IPS-15b (cell line): ENCODE results near the gene GP1BB.

Experiments used
- H3K27me3 ChIP-seq: one replicate; pipeline ENCODE4 v1.6.1; 2013; ENCODE audit warnings: low read length; ENCODE audit not compliant: control insufficient read depth, insufficient read depth
- H3K36me3 ChIP-seq: one replicate; pipeline ENCODE4 v1.6.1; 2013; ENCODE audit warnings: low read length; ENCODE audit not compliant: control insufficient read depth, insufficient read depth
- H3K4me1 ChIP-seq: one replicate; pipeline ENCODE4 v1.6.1; 2013; ENCODE audit warnings: mild to moderate bottlenecking, low read length; ENCODE audit not compliant: control insufficient read depth, insufficient read depth
- H3K4me3 ChIP-seq: one replicate; pipeline ENCODE4 v1.5.1; 2013; ENCODE audit warnings: low read depth, low read length
- H3K9ac ChIP-seq: one replicate; pipeline ENCODE4 v1.6.1; 2013; ENCODE audit warnings: low read depth, mild to moderate bottlenecking, low read length
- H3K9me3 ChIP-seq: one replicate; pipeline ENCODE4 v1.6.1; 2013; ENCODE audit warnings: mild to moderate bottlenecking, low read length; ENCODE audit not compliant: control insufficient read depth, insufficient read depth

The GP1BB gene

GRCh38 chr22:19766240-19766510 lies 42.8 kb downstream of the GP1BB start:
- Histone ChIP-seq H3K9ac (no peak overlapping the region), H3K4me3 (no peak overlapping the region)

GRCh38 chr22:19766511-19767426 lies 43.4 kb downstream of the GP1BB start:
- H3K9me3 ChIP-seq, result no peaks in the 10 kb centered on the region
- peaks cover 2% of the 10 kb centered on the region for H3K36me3 ChIP-seq
- no peak overlapping the region for H3K9ac ChIP-seq
- peaks cover 85% of the 10 kb centered on the region for H3K27me3 ChIP-seq
- H3K4me3 ChIP-seq, result peak overlapping the region; percentile 18
- H3K4me1 ChIP-seq, result peaks cover 5% of the 10 kb centered on the region

More at GRCh38 chr22:19766240-19766510, 42.8 kb downstream of the GP1BB start:
- H3K9me3 ChIP-seq, result no peaks in the 10 kb centered on the region
- H3K4me1 ChIP-seq, result peaks cover 5% of the 10 kb centered on the region
- peaks cover 2% of the 10 kb centered on the region for H3K36me3 ChIP-seq
- peaks cover 90% of the 10 kb centered on the region for H3K27me3 ChIP-seq

GRCh38 chr22:19767427-19768341 lies 44.3 kb downstream of the GP1BB start:
- Histone ChIP-seq H3K36me3 (peaks cover 2% of the 10 kb centered on the region), H3K9ac (no peak overlapping the region), H3K27me3 (peaks cover 76% of the 10 kb centered on the region), H3K4me3 (peak overlapping the region; percentile 35), H3K9me3 (no peaks in the 10 kb centered on the region), H3K4me1 (peaks cover 5% of the 10 kb centered on the region)

GRCh38 chr22:19769393-19769715 lies 46.0 kb downstream of the GP1BB start:
- Histone ChIP-seq H3K36me3 (peaks cover 4% of the 10 kb centered on the region), H3K9me3 (no peaks in the 10 kb centered on the region), H3K27me3 (peaks cover 59% of the 10 kb centered on the region), H3K9ac (no peak overlapping the region), H3K4me3 (no peak overlapping the region), H3K4me1 (peaks cover 5% of the 10 kb centered on the region)

- Histone ChIP-seq H3K27me3 (peaks cover 47% of the 10 kb centered on the region), H3K9ac (no peak overlapping the region), H3K4me1 (no peaks in the 10 kb centered on the region), H3K36me3 (peaks cover 2% of the 10 kb centered on the region), H3K9me3 (no peaks in the 10 kb centered on the region), H3K4me3 (no peak overlapping the region)
Measured at GRCh38 chr22:19770349-19771220, 47.2 kb downstream of the GP1BB start.

GRCh38 chr22:19772422-19772672 lies 49.0 kb downstream of the GP1BB start:
- H3K9me3 ChIP-seq, result no peaks in the 10 kb centered on the region
- H3K27me3 ChIP-seq, result peaks cover 31% of the 10 kb centered on the region
- H3K4me3 ChIP-seq, result no peak overlapping the region
- H3K36me3 ChIP-seq, result peaks cover 2% of the 10 kb centered on the region
- no peaks in the 10 kb centered on the region for H3K4me1 ChIP-seq
- no peak overlapping the region for H3K9ac ChIP-seq

- H3K36me3 ChIP-seq, result peaks cover 2% of the 10 kb centered on the region
- peaks cover 26% of the 10 kb centered on the region for H3K27me3 ChIP-seq
- H3K4me1 ChIP-seq, result no peaks in the 10 kb centered on the region
- no peaks in the 10 kb centered on the region for H3K9me3 ChIP-seq
- no peak overlapping the region for H3K4me3 ChIP-seq
- no peak overlapping the region for H3K9ac ChIP-seq
Measured at GRCh38 chr22:19772673-19773469, 49.5 kb downstream of the GP1BB start.

- H3K9ac ChIP-seq, result no peak overlapping the region
- peaks cover 19% of the 10 kb centered on the region for H3K27me3 ChIP-seq
- H3K36me3 ChIP-seq, result peaks cover 2% of the 10 kb centered on the region
- H3K4me1 ChIP-seq, result no peaks in the 10 kb centered on the region
- no peaks in the 10 kb centered on the region for H3K9me3 ChIP-seq
- H3K4me3 ChIP-seq, result no peak overlapping the region
Measured at GRCh38 chr22:19773470-19774040, 50.2 kb downstream of the GP1BB start.
